Purkinje cell (primary cell): Measurements from ENCODE around the gene RARS1. TPM values are rescaled to one million over a fixed set of nuclear protein-coding genes. Genes with fewer than 3 reads are reported as not detected.

Experiments used
- polyA plus RNA-seq: library from polyadenylated mRNA; unstranded; fragments of >200 nt; fragmentation: Nextera tagmentation; gene quantifications from 2 replicates; pipeline ENCODE4 v1.2.1, GENCODE V29; 2014

Gene RARS1
- 59.3 and 61.2 TPM in 2 replicates for polyA plus RNA-seq

GRCh38 chr5:168486136-168486879 lies at the start of gene RARS1:
Gene RARS1, plus strand, starts transcription at chr5:168486471. Its CDS starts 28 bp downstream, at chr5:168486499.

GRCh38 chr5:168528521-168529373 lies 42.5 kb downstream of the RARS1 start, which contains the start of gene FBLL1:
Gene FBLL1, plus strand, starts transcription at chr5:168529305. Its CDS starts 200 bp downstream, at chr5:168529505.

Other genes with a start within 250 kb of the RARS1 start
- gene WWC1, start 194.8 kb upstream of the RARS1 start, polyA plus RNA-seq, result 15.0 and 21.7 TPM in 2 replicates
- gene FBLL1, start 42.8 kb downstream of the RARS1 start, polyA plus RNA-seq, result 7.6 and 8.4 TPM in 2 replicates
- 17.4 and 17.7 TPM in 2 replicates for gene PANK3, start 92.9 kb downstream of the RARS1 start, polyA plus RNA-seq